GM19193 (cell line): ENCODE results near the gene KLHL21.

ENCODE experiments used
- POLR2A ChIP-seq: IDR thresholded peaks from 4 replicates; pipeline ENCODE4 v1.6.1; 2011; ENCODE audit not compliant: insufficient read depth, insufficient read length; ENCODE audit errors: extremely low read depth

Gene KLHL21

GRCh38 chr1:6627841-6628545 lies 25.3 kb upstream of the KLHL21 start:
- no peak for TF ChIP-seq POLR2A

- TF ChIP-seq POLR2A = no peak
Measured at GRCh38 chr1:6627031-6627430, 24.4 kb upstream of the KLHL21 start.

GRCh38 chr1:6625584-6626149 lies 23.0 kb upstream of the KLHL21 start:
- no peak for TF ChIP-seq POLR2A

GRCh38 chr1:6624710-6625583 lies 22.3 kb upstream of the KLHL21 start, which contains the start of gene THAP3:
Gene THAP3, plus strand, starts transcription at chr1:6624868. Its CDS starts 351 bp downstream, at chr1:6625219.
- peak; percentile 34 for TF ChIP-seq POLR2A

- no peak for TF ChIP-seq POLR2A
Measured at GRCh38 chr1:6623269-6623965, 20.7 kb upstream of the KLHL21 start.

- TF ChIP-seq POLR2A = no peak
Measured at GRCh38 chr1:6622396-6623152, 19.9 kb upstream of the KLHL21 start.

- no peak for TF ChIP-seq POLR2A
Measured at GRCh38 chr1:6621429-6622391, 19.0 kb upstream of the KLHL21 start.

GRCh38 chr1:6619045-6619444 lies 16.4 kb upstream of the KLHL21 start:
- TF ChIP-seq POLR2A = no peak

GRCh38 chr1:6614929-6615785 lies 12.5 kb upstream of the KLHL21 start:
- TF ChIP-seq POLR2A = no peak

- no peak for TF ChIP-seq POLR2A
Measured at GRCh38 chr1:6614019-6614928, 11.6 kb upstream of the KLHL21 start.

- TF ChIP-seq POLR2A = peak; percentile 34
Measured at GRCh38 chr1:6613361-6614018, 10.8 kb upstream of the KLHL21 start, which contains the start of gene PHF13. Gene PHF13, plus strand, starts transcription at chr1:6613731. Its CDS starts 336 bp downstream, at chr1:6614067.
